Dendritic cell treated with granulocyte-macrophage colony-stimulating factor and Interleukin-4, amounts not matched to agents 40 ng/mL and 50 ng/mL, for 4 days (primary cell): Measurements from ENCODE around the gene LCN9.

Experiments used
- H3K27ac Mint-ChIP-seq: one replicate; pipeline ENCODE4 v1.8.0; 2022; ENCODE audit warnings: mild to moderate bottlenecking, mixed read lengths
- H3K27me3 Mint-ChIP-seq: one replicate; pipeline ENCODE4 v1.8.0; 2022; ENCODE audit warnings: mild to moderate bottlenecking, mixed read lengths
- H3K36me3 Mint-ChIP-seq: one replicate; pipeline ENCODE4 v1.8.0; 2022; ENCODE audit warnings: low read depth, mixed read lengths
- H3K4me1 Mint-ChIP-seq: one replicate; pipeline ENCODE4 v1.8.0; 2022; ENCODE audit warnings: low read depth, mixed read lengths
- H3K4me3 Mint-ChIP-seq: one replicate; pipeline ENCODE4 v1.8.0; 2022; ENCODE audit warnings: mild to moderate bottlenecking, moderate library complexity, mixed read lengths
- H3K9me3 Mint-ChIP-seq: one replicate; pipeline ENCODE4 v1.8.0; 2022; ENCODE audit warnings: mixed read lengths
- intact Hi-C: fragments of 100-400 bp; cut with micrococcal nuclease; formaldehyde crosslinking; loops from one replicate; pipeline ENCODE4 v1.15.0; 2022

Gene LCN9, protein sequence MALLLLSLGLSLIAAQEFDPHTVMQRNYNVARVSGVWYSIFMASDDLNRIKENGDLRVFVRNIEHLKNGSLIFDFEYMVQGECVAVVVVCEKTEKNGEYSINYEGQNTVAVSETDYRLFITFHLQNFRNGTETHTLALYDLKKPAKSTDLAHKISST

GRCh38 chr9:135662758-135663450 lies at the start of gene LCN9:
TSS of gene LCN9 (plus strand) at chr9:135663309. CDS start at chr9:135663322, 13 bp downstream.
- H3K4me3 Mint-ChIP-seq: no peak within 1 kb of the TSS
- no peaks in the 10 kb centered on the region for H3K4me1 Mint-ChIP-seq
- no peak within 1 kb of the TSS for H3K27ac Mint-ChIP-seq
- intact Hi-C loops: no loop called here
- H3K9me3 Mint-ChIP-seq: no peaks in the 10 kb centered on the region
- no peaks in the 10 kb centered on the region for H3K36me3 Mint-ChIP-seq
- H3K27me3 Mint-ChIP-seq: no peaks in the 10 kb centered on the region

GRCh38 chr9:135613946-135614805 lies 48.9 kb upstream of the LCN9 start:
- Mint-ChIP-seq H3K4me3 (no peak overlapping the region), H3K27me3 (no peaks in the 10 kb centered on the region), H3K36me3 (no peaks in the 10 kb centered on the region), H3K4me1 (no peaks in the 10 kb centered on the region), H3K27ac (no peak overlapping the region), H3K9me3 (no peaks in the 10 kb centered on the region)
- intact Hi-C loops: no loop called here

DNA sequence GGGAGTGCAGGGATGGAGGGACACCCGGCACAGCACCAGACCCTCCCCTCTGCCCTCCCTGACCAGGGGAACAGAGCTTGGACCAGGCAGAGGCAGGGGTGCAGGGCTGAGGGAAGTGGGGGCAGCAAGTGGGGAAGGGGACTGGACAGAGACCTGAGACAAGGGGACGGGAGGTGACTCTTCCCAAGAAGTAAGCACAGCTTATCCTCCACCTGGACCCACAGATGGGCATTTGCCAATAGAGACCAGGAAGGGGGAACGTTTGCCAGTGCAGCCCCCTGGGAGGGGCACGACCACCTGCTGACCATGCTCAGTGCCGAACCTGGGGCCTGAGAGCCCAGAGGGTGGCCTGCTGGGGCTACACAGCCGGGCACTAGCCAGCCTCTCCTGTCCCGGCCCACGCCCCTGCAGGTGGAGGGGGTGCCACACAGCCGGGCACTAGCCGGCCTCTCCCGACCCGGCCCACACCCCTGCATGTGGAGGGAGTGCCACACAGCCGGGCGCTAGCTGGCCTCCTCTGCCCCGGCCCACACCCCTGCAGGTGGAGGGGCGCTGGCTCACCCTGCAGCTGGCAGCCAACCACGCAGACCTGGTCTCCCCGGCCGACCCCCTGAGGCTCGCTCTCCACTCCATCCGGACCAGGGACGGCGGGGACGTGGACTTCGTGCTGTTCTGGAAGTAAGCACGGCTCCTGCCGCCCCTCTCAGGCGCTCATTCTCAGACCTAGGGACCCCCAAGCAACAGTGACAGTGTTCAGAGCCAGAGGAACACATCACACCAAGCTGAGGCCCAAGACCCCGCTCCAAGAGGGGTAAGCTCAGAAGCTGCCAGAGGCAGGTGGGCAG lies 48.1 kb upstream of the LCN9 start:
- intact Hi-C loops: no loop called here
- Mint-ChIP-seq H3K9me3 (no peaks in the 10 kb centered on the region), H3K27ac (no peak overlapping the region), H3K27me3 (no peaks in the 10 kb centered on the region), H3K36me3 (no peaks in the 10 kb centered on the region), H3K4me3 (no peak overlapping the region), H3K4me1 (no peaks in the 10 kb centered on the region)

- no peak overlapping the region for H3K27ac Mint-ChIP-seq
- no peaks in the 10 kb centered on the region for H3K4me1 Mint-ChIP-seq
- H3K4me3 Mint-ChIP-seq: no peak overlapping the region
- intact Hi-C loops: no loop called here
- no peaks in the 10 kb centered on the region for H3K36me3 Mint-ChIP-seq
- peaks cover 2% of the 10 kb centered on the region for H3K27me3 Mint-ChIP-seq
- H3K9me3 Mint-ChIP-seq: no peaks in the 10 kb centered on the region
These were observed 47.2 kb upstream of the LCN9 start for GRCh38 chr9:135615666-135616618.

DNA sequence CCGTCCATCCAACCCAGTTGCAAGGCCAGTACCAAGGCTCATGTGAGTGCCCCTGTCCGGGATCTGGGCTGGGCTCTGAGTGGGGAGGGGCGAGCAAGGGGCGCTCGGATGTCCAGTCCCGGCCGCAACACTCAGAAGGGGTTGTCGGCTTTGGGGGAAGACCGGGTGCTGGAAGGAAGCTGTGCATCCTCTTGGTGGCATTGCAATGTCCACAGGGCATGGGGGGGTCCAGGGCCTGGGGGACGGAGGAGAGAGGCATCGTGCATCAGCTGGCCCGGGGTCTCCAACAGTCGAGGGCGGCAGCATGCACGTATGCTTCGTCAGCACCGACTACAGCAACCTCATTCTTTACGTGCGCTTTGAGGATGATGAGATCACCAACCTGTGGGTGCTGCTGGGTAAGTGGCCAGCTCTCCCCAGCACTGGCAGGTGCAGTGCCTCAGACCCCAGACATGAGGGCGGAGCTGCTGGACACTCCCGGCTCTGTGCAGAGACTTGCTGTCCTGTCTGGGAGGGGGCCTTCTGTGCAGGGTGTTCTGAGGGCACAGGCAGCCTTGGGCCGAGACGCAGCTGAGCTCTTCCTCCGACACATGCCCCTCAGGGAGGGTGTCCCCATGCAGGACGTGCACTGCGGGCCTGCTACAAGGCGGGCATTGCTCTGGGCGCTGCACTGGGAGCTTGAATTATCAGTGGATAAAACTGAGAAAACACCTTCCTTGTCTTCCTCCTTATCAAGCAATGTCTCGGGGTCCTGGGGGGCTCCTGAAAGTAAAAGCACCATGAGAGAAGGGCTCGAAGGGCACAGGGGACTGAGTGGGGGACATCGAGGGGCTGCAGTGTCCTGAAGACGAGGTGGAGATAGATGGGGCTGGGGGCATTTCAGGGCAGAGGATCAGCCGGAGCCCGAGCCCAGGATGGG lies 46.2 kb upstream of the LCN9 start:
- H3K9me3 Mint-ChIP-seq: no peaks in the 10 kb centered on the region
- H3K4me1 Mint-ChIP-seq: no peaks in the 10 kb centered on the region
- intact Hi-C loops: no loop called here
- peaks cover 2% of the 10 kb centered on the region for H3K27me3 Mint-ChIP-seq
- H3K27ac Mint-ChIP-seq: no peak overlapping the region
- H3K4me3 Mint-ChIP-seq: no peak overlapping the region
- no peaks in the 10 kb centered on the region for H3K36me3 Mint-ChIP-seq

DNA sequence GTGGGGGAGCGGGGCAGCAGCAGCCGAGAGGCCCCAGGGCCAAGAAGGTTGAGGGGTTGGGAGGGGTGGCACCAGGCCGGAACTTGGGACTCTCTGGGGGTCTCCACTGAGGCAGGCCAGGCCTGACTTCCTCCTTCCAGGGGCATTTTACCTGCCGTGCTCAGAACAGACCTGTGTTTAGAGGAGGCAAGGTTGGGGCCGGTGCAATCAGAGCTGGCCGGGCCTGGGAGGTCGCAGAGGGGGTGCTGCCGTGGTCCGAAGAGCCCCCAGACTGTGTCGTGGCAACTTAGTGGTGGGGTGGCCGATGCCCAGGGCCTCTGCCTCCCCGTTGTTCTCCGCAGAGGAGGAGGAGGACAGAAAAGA lies 45.6 kb upstream of the LCN9 start:
- intact Hi-C loops: no loop called here
- H3K27ac Mint-ChIP-seq: no peak overlapping the region
- no peaks in the 10 kb centered on the region for H3K9me3 Mint-ChIP-seq
- H3K4me3 Mint-ChIP-seq: no peak overlapping the region
- H3K4me1 Mint-ChIP-seq: no peaks in the 10 kb centered on the region
- H3K27me3 Mint-ChIP-seq: peaks cover 2% of the 10 kb centered on the region
- no peaks in the 10 kb centered on the region for H3K36me3 Mint-ChIP-seq

DNA sequence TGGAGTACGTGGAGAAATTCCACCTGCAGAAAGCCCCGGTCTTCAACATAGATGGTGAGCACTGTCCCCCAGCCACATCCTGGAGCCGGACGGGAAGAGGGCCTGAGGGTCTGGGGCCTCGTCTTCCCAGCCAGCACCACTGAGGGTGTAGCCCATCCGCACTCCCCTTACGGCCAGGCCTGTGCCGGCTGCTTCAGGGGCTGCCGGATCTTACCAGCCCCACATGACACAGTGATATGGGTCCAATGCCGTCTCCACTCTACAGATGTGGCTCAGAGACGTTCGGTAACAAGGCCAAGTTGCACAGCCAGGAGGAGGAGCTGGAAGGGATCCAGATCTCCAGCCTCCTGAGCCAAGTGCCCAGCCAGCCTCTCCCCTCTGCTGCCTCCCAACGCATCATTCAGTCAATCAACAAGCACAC lies 45.1 kb upstream of the LCN9 start:
- Mint-ChIP-seq H3K4me1 (no peaks in the 10 kb centered on the region), H3K27me3 (peaks cover 4% of the 10 kb centered on the region), H3K4me3 (no peak overlapping the region), H3K27ac (no peak overlapping the region), H3K36me3 (no peaks in the 10 kb centered on the region), H3K9me3 (no peaks in the 10 kb centered on the region)
- intact Hi-C loops: no loop called here

DNA sequence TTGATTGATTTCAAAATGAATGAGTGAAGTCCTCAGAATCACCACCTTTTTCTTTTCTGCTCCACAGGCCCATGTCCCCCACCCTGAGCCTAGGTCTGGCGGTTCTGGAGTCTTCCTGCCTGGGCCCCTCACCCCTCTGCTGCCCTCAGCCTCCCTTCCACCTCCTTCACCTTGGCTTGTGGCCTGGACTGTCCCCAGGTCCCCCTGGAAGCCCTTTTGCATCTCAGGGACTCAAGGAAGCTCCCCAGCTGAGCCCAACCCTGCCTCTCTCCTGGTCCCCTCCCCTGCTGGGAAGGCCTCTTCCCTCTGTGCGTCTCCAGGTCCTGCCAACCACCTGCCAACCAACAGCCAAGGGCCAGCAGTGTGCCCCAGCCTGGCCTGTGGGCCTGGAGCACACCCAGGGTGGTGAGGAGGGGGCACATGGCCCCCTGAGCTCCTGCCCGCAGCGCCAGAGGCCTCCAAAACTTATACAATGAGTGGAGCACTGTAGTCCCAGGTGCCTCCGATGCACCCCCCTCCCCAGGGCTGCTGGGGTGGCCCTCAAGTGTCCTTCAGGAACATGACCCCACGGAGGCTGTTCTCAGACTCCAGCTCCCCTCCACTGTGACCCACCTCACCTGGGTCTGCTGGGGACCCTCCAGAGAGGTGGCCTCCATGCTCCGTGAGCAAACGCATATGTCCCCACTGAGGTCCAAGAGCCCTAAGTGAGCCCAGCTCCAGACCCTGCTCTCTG lies 44.1 kb upstream of the LCN9 start:
- Mint-ChIP-seq H3K4me3 (no peak overlapping the region), H3K9me3 (no peaks in the 10 kb centered on the region), H3K27ac (no peak overlapping the region), H3K4me1 (no peaks in the 10 kb centered on the region), H3K36me3 (no peaks in the 10 kb centered on the region), H3K27me3 (peaks cover 4% of the 10 kb centered on the region)
- intact Hi-C loops: no loop called here

- no peak overlapping the region for H3K4me3 Mint-ChIP-seq
- H3K9me3 Mint-ChIP-seq: no peaks in the 10 kb centered on the region
- no peak overlapping the region for H3K27ac Mint-ChIP-seq
- H3K27me3 Mint-ChIP-seq: peaks cover 4% of the 10 kb centered on the region
- no peaks in the 10 kb centered on the region for H3K4me1 Mint-ChIP-seq
- intact Hi-C loops: no loop called here
- no peaks in the 10 kb centered on the region for H3K36me3 Mint-ChIP-seq
These were observed 43.6 kb upstream of the LCN9 start for GRCh38 chr9:135619599-135619886.

DNA sequence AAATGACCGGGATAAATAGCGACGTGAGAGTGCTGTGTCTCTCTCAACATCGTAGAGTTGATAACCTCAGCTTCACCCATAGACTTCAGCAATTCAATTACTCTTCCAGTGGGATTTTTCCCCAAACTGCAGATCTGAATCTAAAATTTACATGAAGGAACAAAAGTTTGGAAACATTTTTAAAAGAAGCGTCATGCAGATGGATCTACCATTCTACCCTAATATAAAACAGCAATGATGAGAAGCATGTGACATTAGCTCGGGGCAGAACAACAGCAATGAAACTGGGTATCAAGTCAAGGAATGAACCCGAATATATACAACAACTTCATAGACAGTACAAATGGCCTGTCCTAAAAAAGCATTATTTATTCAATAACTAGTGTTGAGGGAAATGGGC lies 42.6 kb upstream of the LCN9 start:
- no peak overlapping the region for H3K4me3 Mint-ChIP-seq
- H3K4me1 Mint-ChIP-seq: no peaks in the 10 kb centered on the region
- peaks cover 4% of the 10 kb centered on the region for H3K27me3 Mint-ChIP-seq
- H3K36me3 Mint-ChIP-seq: no peaks in the 10 kb centered on the region
- no peak overlapping the region for H3K27ac Mint-ChIP-seq
- intact Hi-C loops: no loop called here
- H3K9me3 Mint-ChIP-seq: no peaks in the 10 kb centered on the region

DNA sequence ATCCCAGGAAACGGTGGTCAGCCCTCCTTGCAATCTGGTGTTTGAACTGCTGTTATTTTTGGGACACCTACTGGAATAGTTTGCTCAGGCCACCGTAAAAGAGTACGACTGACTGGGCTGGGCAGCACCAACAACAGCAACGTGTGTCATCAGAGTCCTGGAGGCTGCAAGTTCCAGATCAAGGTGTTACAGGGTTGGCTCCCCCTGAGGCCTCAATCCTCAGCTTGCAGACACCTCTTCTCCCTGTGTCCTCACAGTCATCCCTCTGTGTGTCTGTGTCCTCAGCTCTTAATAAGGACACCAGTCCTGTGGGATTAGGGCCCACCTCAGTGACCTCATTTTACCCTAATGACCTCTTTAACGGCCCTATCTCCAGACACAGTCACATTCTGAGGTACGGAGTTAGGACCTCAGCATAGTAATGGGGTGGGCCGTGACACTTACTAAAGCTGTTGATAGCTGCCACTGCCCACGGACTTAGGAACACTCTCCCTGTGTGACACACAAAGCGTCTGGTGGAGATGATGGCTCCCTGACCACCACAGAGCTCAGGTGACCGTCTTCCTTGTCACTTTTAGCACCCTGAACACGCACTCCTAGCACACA lies 40.6 kb upstream of the LCN9 start:
- Mint-ChIP-seq H3K27me3 (peaks cover 9% of the 10 kb centered on the region), H3K9me3 (peaks cover 14% of the 10 kb centered on the region)
- intact Hi-C loops: no loop called here

GRCh38 chr9:135624282-135624681 lies 38.8 kb upstream of the LCN9 start:
- Mint-ChIP-seq H3K36me3 (no peaks in the 10 kb centered on the region), H3K9me3 (peaks cover 29% of the 10 kb centered on the region), H3K27ac (no peak overlapping the region), H3K4me3 (no peak overlapping the region), H3K27me3 (peaks cover 9% of the 10 kb centered on the region), H3K4me1 (no peaks in the 10 kb centered on the region)
- intact Hi-C loops: no loop called here

More for the DNA sequence above, 40.6 kb upstream of the LCN9 start:
- Mint-ChIP-seq H3K4me3 (no peak overlapping the region), H3K27ac (no peak overlapping the region), H3K36me3 (no peaks in the 10 kb centered on the region), H3K4me1 (no peaks in the 10 kb centered on the region)
